CD4-positive, alpha-beta T cell treated with Interleukin-4 for 1 hour (primary cell): ENCODE data around the gene ADAMTS2.

Experiments
- DNase-seq, 2 donors: peaks; one replicate each; pipeline ENCODE4 v3.0.0-alpha.2; 2020 to 2022

The ADAMTS2 gene

GRCh38 chr5:179131886-179132585, 213.2 kb downstream of the ADAMTS2 start:
- no peak for DNase-seq

GRCh38 chr5:179131321-179131835, 213.9 kb downstream of the ADAMTS2 start:
- DNase-seq = no peak

GRCh38 chr5:179130101-179130681, 215.1 kb downstream of the ADAMTS2 start:
- DNase-seq = no peak

GRCh38 chr5:179129607-179130071, 215.6 kb downstream of the ADAMTS2 start:
- no peak for DNase-seq

GRCh38 chr5:179128976-179129375, 216.3 kb downstream of the ADAMTS2 start:
- DNase-seq = no peak

GRCh38 chr5:179128041-179128365, 217.3 kb downstream of the ADAMTS2 start:
- no peak for DNase-seq

GRCh38 chr5:179127136-179128040, 217.9 kb downstream of the ADAMTS2 start:
- DNase-seq = no peak

GRCh38 chr5:179126506-179126991, 218.7 kb downstream of the ADAMTS2 start:
- no peak for DNase-seq

GRCh38 chr5:179125789-179126505, 219.3 kb downstream of the ADAMTS2 start:
- DNase-seq = no peak

GRCh38 chr5:179124853-179125788, 220.1 kb downstream of the ADAMTS2 start:
- no peak for DNase-seq

- peak in 1 of 2 donors; percentile 6 for DNase-seq
Observed at GRCh38 chr5:179124273-179124852, 220.9 kb downstream of the ADAMTS2 start.

GRCh38 chr5:179123491-179124272, 221.6 kb downstream of the ADAMTS2 start:
- peak in 1 of 2 donors; percentile 6 for DNase-seq

GRCh38 chr5:179123109-179123426, 222.2 kb downstream of the ADAMTS2 start:
- DNase-seq = peak in 1 of 2 donors; percentile 5

GRCh38 chr5:179122411-179123108, 222.7 kb downstream of the ADAMTS2 start:
- DNase-seq = peak in 1 of 2 donors; percentile 8

GRCh38 chr5:179121667-179122111, 223.6 kb downstream of the ADAMTS2 start:
- DNase-seq = peak in 1 of 2 donors; percentile 10

GRCh38 chr5:179120951-179121666, 224.2 kb downstream of the ADAMTS2 start:
- peak in 1 of 2 donors; percentile 10 for DNase-seq

- DNase-seq = peak in 1 of 2 donors; percentile 8
Observed at GRCh38 chr5:179120421-179120861, 224.8 kb downstream of the ADAMTS2 start.

- peak in 1 of 2 donors; percentile 1 for DNase-seq
Observed at GRCh38 chr5:179119415-179120170, 225.7 kb downstream of the ADAMTS2 start.
